Stimulated activated CD4-positive, alpha-beta T cell treated with anti-CD3 and anti-CD28 coated beads, Interleukin-2, amount 100 ng/mL, for 4 hours (primary cell): ENCODE measurements around the gene PRSS21.
A peak's percentile ranks its signal among the peaks of the same experiment; 100 is the strongest.

Experiments used
- DNase-seq: peaks from one replicate; pipeline ENCODE4 v3.0.0-alpha.2; 2020; ENCODE audit warnings: low read depth

PRSS21 gene

GRCh38 chr16:2825906-2826305, 8.9 kb downstream of the PRSS21 start:
- no peak for DNase-seq

GRCh38 chr16:2826591-2827373, 9.7 kb downstream of the PRSS21 start:
- no peak for DNase-seq

GRCh38 chr16:2827374-2827791, 10.3 kb downstream of the PRSS21 start:
- DNase-seq: no peak

GRCh38 chr16:2827831-2828520, 10.9 kb downstream of the PRSS21 start:
- DNase-seq: no peak

- no peak for DNase-seq
Measured at GRCh38 chr16:2828521-2828840, 11.4 kb downstream of the PRSS21 start.

- no peak for DNase-seq
Measured at GRCh38 chr16:2828876-2829430, 11.9 kb downstream of the PRSS21 start.

GRCh38 chr16:2829501-2830354, 12.7 kb downstream of the PRSS21 start, which contains the start of gene ZG16B:
TSS of gene ZG16B (plus strand) at chr16:2830303. CDS start at chr16:2830442, 139 bp downstream.
- DNase-seq: no peak

- no peak for DNase-seq
Measured at GRCh38 chr16:2830355-2830695, 13.3 kb downstream of the PRSS21 start.

- DNase-seq: no peak
Measured at GRCh38 chr16:2831203-2831602, 14.2 kb downstream of the PRSS21 start.

- no peak for DNase-seq
Measured at GRCh38 chr16:2833776-2834175, 16.7 kb downstream of the PRSS21 start.

GRCh38 chr16:2834968-2835367, 17.9 kb downstream of the PRSS21 start:
- no peak for DNase-seq

GRCh38 chr16:2835638-2836493, 18.8 kb downstream of the PRSS21 start:
- DNase-seq: no peak

- DNase-seq: no peak
Measured at GRCh38 chr16:2836646-2837508, 19.8 kb downstream of the PRSS21 start.

- no peak for DNase-seq
Measured at GRCh38 chr16:2838928-2839327, 21.9 kb downstream of the PRSS21 start.

GRCh38 chr16:2839650-2840450, 22.8 kb downstream of the PRSS21 start:
- DNase-seq: no peak

GRCh38 chr16:2840914-2841313, 23.9 kb downstream of the PRSS21 start:
- DNase-seq: no peak

- no peak for DNase-seq
Measured at GRCh38 chr16:2841606-2842339, 24.7 kb downstream of the PRSS21 start.

- DNase-seq: peak; percentile 41
Measured at GRCh38 chr16:2842340-2843000, 25.4 kb downstream of the PRSS21 start.
